Glomerular visceral epithelial cell (primary cell): ENCODE measurements around the gene RNU1-4.
"Not testable (repeated sequence)": the region's sequence is repeated elsewhere in the genome, so short reads cannot be mapped to it uniquely, and the experiment has no call there.

ENCODE experiments used
- DNase-seq: peaks from one replicate; pipeline ENCODE4 v3.0.0-alpha.2; 2016; ENCODE audit errors: extremely low spot score

The RNU1-4 gene

GRCh38 chr1:16728243-16728949 is 11.9 kb upstream of the RNU1-4 start:
- DNase-seq = not testable (repeated sequence)

- DNase-seq = not testable (repeated sequence)
Observed at GRCh38 chr1:16732254-16732896, 7.9 kb upstream of the RNU1-4 start.

DNA sequence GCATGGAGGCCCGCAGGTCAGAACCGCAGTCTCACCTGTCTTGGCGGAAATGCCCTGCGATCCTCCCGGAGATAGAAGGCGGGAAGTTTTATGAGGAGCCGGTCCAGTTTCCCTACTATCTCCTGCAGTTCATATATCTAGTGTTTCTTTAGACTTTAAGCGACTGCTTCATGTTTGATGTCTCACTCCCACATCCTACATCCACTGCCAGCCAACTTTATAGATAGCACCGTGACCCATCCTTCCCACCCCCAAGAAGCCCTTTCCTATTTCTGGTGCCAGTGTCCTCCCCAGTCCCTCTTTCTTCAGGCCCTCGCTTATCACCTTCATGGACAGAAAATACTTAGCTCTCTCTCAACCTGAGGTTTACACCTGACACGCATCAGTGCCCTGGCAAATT is 914 bp downstream of the RNU1-4 start:
- not testable (repeated sequence) for DNase-seq

DNA sequence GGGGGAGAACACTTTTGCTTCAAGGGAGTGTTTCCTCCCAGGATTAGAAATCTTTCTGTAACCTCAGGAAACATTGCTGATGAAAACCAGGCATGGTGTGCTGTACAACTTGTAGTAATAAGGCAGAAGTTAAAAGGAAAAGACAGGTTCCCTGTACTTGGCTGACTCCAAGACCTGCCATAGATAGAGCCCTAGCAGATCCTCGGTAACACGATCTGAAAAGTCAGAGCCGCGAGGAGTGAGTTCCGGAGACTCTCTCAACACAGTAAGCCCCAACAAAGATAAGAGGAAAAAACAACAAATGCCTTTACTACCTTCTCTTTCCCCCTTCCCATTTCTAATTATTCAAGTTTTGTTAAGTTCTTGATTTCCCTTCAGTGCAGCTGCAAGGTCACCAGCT is 7.3 kb downstream of the RNU1-4 start:
- not testable (repeated sequence) for DNase-seq

DNA sequence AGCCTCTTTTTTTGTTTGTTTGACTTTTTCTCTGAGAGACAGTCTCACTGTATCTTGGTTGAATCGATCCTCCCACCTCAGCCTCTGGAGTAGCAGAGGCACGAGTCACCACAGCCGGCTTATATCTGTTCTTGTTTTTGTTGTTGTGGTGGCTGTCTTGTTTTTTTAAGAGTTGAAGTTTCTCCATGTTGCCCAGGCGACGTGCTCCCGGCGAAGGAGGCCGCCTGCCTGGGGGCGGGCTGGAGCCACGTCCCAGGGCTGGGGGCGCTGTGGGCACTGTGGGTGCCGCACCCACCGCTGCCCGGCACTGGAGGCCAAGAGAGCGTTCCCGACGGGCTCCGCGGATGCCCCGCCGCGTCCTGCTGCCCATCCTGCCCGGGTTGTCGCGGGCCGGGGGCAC is 8.4 kb downstream of the RNU1-4 start:
- not testable (repeated sequence) for DNase-seq

- DNase-seq = not testable (repeated sequence)
Observed at GRCh38 chr1:16749910-16750888, 9.9 kb downstream of the RNU1-4 start.

GRCh38 chr1:16752770-16753169 is 12.5 kb downstream of the RNU1-4 start:
- not testable (repeated sequence) for DNase-seq

DNA sequence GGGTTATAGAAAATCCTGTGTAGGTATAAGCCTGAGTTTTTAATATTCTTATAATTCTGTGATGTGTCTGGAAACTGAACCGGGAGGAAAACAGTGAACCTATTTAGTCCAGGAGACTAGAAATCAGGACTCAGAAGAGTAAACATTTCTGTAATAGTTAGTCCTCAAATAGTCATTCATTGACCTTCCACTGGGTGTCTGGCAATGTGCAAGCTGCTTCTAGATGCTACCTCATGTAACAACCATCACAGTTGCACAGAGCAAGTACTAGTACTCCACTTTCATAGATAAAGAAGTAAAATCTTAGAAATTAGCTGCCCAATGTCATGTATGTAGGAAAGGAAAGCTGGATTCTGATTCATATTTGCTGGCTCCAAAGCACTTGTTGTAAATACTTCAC is 15.1 kb downstream of the RNU1-4 start:
- DNase-seq = not testable (repeated sequence)

GRCh38 chr1:16755932-16756331 is 15.6 kb downstream of the RNU1-4 start:
- DNase-seq = not testable (repeated sequence)

DNA sequence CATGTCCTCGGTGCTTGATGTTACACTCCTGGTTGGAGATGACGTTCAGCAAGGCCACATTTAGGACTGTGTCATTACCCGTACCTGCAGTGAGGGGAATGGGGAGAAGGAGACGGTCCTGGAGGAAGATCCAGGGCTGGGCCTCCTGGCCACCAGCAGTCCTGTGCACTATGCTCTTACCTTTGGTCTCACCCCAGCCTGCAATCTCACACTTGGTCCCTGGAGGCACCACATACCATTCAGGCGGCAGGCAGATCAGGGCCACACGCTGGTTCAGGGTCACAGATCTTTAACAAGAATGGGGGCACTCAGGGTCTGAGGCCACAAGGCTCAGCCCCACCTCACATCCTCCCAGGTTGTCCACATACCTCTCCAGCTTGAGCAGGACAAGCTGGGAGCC is 17.3 kb downstream of the RNU1-4 start:
- not testable (repeated sequence) for DNase-seq

- DNase-seq = not testable (repeated sequence)
Observed at GRCh38 chr1:16758060-16758459, 17.7 kb downstream of the RNU1-4 start.

- DNase-seq = not testable (repeated sequence)
Observed at GRCh38 chr1:16759041-16759493, 18.8 kb downstream of the RNU1-4 start.

DNA sequence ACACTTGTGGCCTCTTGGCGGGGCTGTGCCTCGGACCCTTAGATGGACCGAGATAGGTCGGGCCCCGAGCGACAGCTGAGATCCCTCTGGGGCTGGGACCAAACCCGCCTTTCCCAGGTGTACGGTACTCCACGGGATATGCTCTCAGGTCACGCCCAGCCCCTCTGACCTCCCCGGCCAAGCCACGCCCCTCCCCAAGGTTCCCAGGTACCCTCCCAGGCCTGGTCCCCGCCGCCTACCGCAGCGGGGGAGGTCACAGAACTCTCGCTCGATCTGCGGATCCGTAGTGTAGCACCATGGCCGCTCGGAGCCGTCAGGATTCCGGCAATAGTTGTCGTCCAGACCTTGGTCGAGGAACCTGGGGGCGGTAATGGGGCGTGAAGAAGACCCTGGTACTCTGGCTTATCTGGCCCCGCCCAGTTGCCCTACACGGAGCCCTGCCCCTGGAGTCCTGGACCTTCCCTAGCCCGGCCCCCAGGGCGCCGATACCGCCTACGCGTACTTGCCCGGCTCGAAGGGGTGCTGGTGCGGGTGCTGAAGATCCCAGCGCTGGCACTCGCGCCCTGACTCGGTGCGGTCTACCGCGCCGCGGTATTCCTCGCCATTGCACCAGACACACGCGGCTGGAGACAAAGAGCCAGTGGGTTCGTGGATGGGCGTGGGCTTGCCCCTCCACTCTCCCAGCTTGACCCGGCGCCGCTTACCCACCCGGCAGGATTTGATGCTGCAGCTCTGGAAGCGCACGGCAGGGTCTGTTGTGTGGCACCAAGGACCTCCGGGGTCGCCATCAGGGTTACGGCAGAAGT is 19.5 kb downstream of the RNU1-4 start:
- DNase-seq = not testable (repeated sequence)

DNA sequence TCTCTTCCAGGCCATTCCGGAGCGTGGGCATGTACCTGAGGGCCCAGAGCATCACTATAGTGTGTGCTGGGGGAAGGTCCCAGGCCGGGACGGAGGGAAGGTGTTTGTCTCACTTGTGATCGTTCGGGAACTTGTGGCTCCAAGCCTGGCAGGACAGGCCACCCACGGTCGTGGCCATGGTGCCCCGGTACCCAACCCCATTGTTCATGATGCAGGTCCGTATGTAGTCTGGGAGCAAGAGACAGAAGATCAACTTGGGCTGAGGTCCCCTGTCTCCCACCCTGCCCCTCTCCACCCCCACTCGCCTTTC is 20.1 kb downstream of the RNU1-4 start:
- DNase-seq = not testable (repeated sequence)

- not testable (repeated sequence) for DNase-seq
Observed at GRCh38 chr1:16760801-16761200, 20.5 kb downstream of the RNU1-4 start.

GRCh38 chr1:16764248-16764819 is 24.0 kb downstream of the RNU1-4 start:
- peak; percentile 60 for DNase-seq

GRCh38 chr1:16764820-16765655 is 24.7 kb downstream of the RNU1-4 start:
- peak; percentile 92 for DNase-seq

GRCh38 chr1:16765731-16766605 is 25.7 kb downstream of the RNU1-4 start:
- DNase-seq = not testable (repeated sequence)

DNA sequence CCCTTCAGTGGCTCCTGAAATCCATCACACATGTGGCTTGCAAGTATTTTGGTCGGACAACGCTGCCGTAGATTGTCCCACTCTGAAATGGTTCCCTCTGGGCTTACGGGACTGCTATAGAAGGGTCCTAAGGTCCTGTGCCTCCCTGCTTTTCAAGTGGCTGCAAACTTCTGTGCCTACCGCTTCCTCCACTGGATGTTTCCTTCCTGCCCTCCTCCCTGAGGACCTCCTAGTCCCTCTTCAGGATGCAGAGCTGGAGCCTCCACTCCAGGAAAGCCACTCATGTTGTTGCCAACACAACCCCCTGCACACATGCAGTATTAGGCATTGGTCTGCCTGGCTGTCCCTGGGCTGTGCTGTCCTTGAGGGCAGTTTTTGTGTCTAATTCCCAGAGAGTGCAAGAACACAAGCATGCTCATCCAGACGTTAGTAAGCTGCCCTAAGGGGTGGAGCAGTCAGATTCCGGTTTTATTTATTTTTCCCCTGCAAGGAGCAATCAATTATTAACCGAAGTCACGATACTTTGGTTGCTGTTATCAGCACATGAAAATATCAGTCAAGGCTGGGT is 26.5 kb downstream of the RNU1-4 start:
- not testable (repeated sequence) for DNase-seq
